HepG2 (cell line): ENCODE results near the gene IGFLR1. TPM values are rescaled to one million over a fixed set of nuclear protein-coding genes. Genes with fewer than 3 reads are reported as not detected.
A peak's percentile ranks its signal among the peaks of the same experiment; 100 is the strongest.

ENCODE experiments used
- ATAC-seq: fragments of 200-7000 bp; cut with Tn5 transposase; 3 replicates; pipeline ENCODE4 v1.9.1; 2020; ENCODE audit warnings: mild to moderate bottlenecking, moderate library complexity
- BruUV-seq: library from RNA; stranded (reverse); fragments of 400-500 nt; replicated peaks from 2 replicates; lab custom pipeline; 2021; lab: Mats Ljungman, UMichigan
- CTCF ChIA-PET: fragments of 300-600 bp; formaldehyde crosslinking; extraction: SDS; loops from one replicate; lab custom pipeline; 2021; ENCODE audit warnings: low total read pairs, inconsistent platforms, low intra/inter-chr PET ratio; lab: Yijun Ruan, JAX
- POLR2A ChIA-PET: fragments of 350-600 bp; sonication (Branson Sonifier 250); formaldehyde crosslinking; loops from one replicate; lab custom pipeline; 2020; ENCODE audit warnings: antibody characterized with exemption, inconsistent platforms; lab: Yijun Ruan, JAX
- DNase-seq: peaks from one replicate; pipeline ENCODE4 v3.0.0-alpha.2; 2015; ENCODE audit warnings: low spot score
- FAIRE-seq: peaks from 3 replicates; lab custom pipeline; 2011; peaks lifted over from hg19 to GRCh38; lab: Jason Lieb, UNC
- H2AFZ ChIP-seq: one replicate; pipeline ENCODE4 v1.6.1; 2011; ENCODE audit warnings: low read length, inconsistent platforms
- H3K27ac ChIP-seq: fragments of 300-600 bp; 3 replicates; pipeline ENCODE4 v1.8.0; 2011; ENCODE audit warnings: mixed run types, mild to moderate bottlenecking, mixed read lengths, low read length, inconsistent platforms; ENCODE audit not compliant: insufficient read depth; ENCODE audit errors: extremely low read length
- H3K27me3 ChIP-seq, 2 experiments: fragments of 200-600 bp in 1 of 2; 2 replicates in 1 of 2; 3 replicates in 1 of 2; pipeline versions ENCODE4 v1.6.0 to v1.8.0; 2011; ENCODE audit warnings: low read length in 2 of 2, mild to moderate bottlenecking in 2 of 2, moderate library complexity in 2 of 2, inconsistent platforms in 1 of 2; ENCODE audit not compliant: insufficient read depth in 2 of 2, control insufficient read depth in 1 of 2
- H3K36me3 ChIP-seq, 2 experiments: fragments of 200-600 bp in 1 of 2; replicated peaks in 1 of 2; 2 replicates in 1 of 2; 3 replicates in 1 of 2; pipeline versions ENCODE4 v1.5.1 to v1.8.0; 2011; ENCODE audit warnings: low read length in 2 of 2, inconsistent platforms in 1 of 2; ENCODE audit not compliant: insufficient read depth in 2 of 2, control insufficient read depth in 1 of 2
- H3K4me1 ChIP-seq: 2 replicates; pipeline ENCODE4 v1.5.1; 2012; ENCODE audit warnings: low read length, inconsistent platforms; ENCODE audit not compliant: insufficient read depth
- H3K4me2 ChIP-seq: 2 replicates; pipeline ENCODE4 v1.6.0; 2011; ENCODE audit warnings: low read depth, low read length, inconsistent platforms
- H3K4me3 ChIP-seq, 3 experiments: fragments of 200-600 bp in 1 of 3; sonication (generic), shearing (Covaris generic) in 1 of 3; replicated peaks in 1 of 3; 2 replicates each; pipeline ENCODE4 v1.5.1; 2011 to 2016; ENCODE audit warnings: low read length in 3 of 3, inconsistent platforms in 2 of 3, low read depth in 2 of 3, mild to moderate bottlenecking in 2 of 3, control low read depth in 1 of 3, mixed read lengths in 1 of 3; ENCODE audit not compliant: insufficient read depth in 1 of 3
- H3K79me2 ChIP-seq: one replicate; pipeline ENCODE4 v1.6.1; 2011; ENCODE audit warnings: low read length, inconsistent platforms; ENCODE audit not compliant: insufficient read depth
- H3K9ac ChIP-seq: 2 replicates; pipeline ENCODE4 v1.6.0; 2011; ENCODE audit warnings: mild to moderate bottlenecking, low read depth, low read length, inconsistent platforms; ENCODE audit not compliant: insufficient read depth
- H3K9me3 ChIP-seq: 2 replicates; pipeline ENCODE4 v1.5.1; 2012; ENCODE audit warnings: mild to moderate bottlenecking, low read length
- H4K20me1 ChIP-seq: 2 replicates; pipeline ENCODE4 v1.6.0; 2011; ENCODE audit warnings: inconsistent platforms, mild to moderate bottlenecking, low read length, moderate library complexity; ENCODE audit not compliant: insufficient read depth
- AGO2 ChIP-seq: fragments of 200-400 bp; formaldehyde crosslinking; optimal IDR thresholded peaks from 2 replicates; pipeline ENCODE3; 2017; ENCODE audit warnings: mild to moderate bottlenecking, low read depth, low read length, moderate library complexity
- CREB1 ChIP-seq, 2 experiments: fragments of 450-650 bp in 1 of 2; IDR thresholded peaks; 2 replicates each; pipeline ENCODE4 v1.6.1; 2016 to 2017; ENCODE audit warnings: control low read depth in 1 of 2, mild to moderate bottlenecking in 1 of 2, missing compliant biosample characterization in 1 of 2, missing genetic modification characterization in 1 of 2
- HNRNPUL1 ChIP-seq: fragments of 200-400 bp; formaldehyde crosslinking; IDR thresholded peaks from 2 replicates; pipeline ENCODE4 v1.6.1; 2017; ENCODE audit warnings: low read depth, mild to moderate bottlenecking, low read length, moderate library complexity
- HOXA7 ChIP-seq: sonication (generic); formaldehyde crosslinking; IDR thresholded peaks from 2 replicates; pipeline ENCODE4 v1.8.1; 2022; ENCODE audit warnings: mild to moderate bottlenecking, missing genetic modification reagents, moderate library complexity
- RBFOX2 ChIP-seq: fragments of 200-400 bp; formaldehyde crosslinking; IDR thresholded peaks from 2 replicates; pipeline ENCODE4 v1.6.1; 2017; ENCODE audit warnings: low read depth, mild to moderate bottlenecking, low read length
- RFX5 ChIP-seq: IDR thresholded peaks from 2 replicates; pipeline ENCODE4 v1.6.1; 2011; ENCODE audit warnings: low read depth, low read length, improper control_type of control experiment
- XRCC5 ChIP-seq: fragments of 200-400 bp; formaldehyde crosslinking; optimal IDR thresholded peaks from 2 replicates; pipeline ENCODE3; 2017; ENCODE audit warnings: mild to moderate bottlenecking, low read length
- WGBS: methylation state at CpG from one replicate; pipeline ENCODE4 v1.1.6; 2017; ENCODE audit warnings: low lambda C conversion rate; 5-methylcytosine and 5-hydroxymethylcytosine counted together
- in situ Hi-C: cut with HindIII; loops from 2 replicates; pipeline ENCODE4 v1.10.0; 2017; ENCODE audit warnings: low pct_unique_long_range_greater_than_20kb; ENCODE audit not compliant: extremely low pct_ligation_motif_present
- intact Hi-C: fragments of 100-400 bp; cut with micrococcal nuclease; formaldehyde crosslinking; loops from one replicate; pipeline ENCODE4 v1.10.0; 2022; ENCODE audit not compliant: unreplicated experiment
- polyA plus RNA-seq, 8 experiments: library from polyadenylated mRNA; depleted of rRNA in 3 of 8; stranded (reverse) in 7 of 8; unstranded in 1 of 8; fragments of >200 nt; fragmentation: Illumina TruSeq in 4 of 8; extraction: Trizol in 4 of 8; gene quantifications; 2 replicates each; pipeline versions ENCODE4 v1.2.1 to v1.2.3, GENCODE V29; 2011 to 2016; ENCODE audit warnings: low read depth in 4 of 8, missing spikeins in 1 of 8, mixed read lengths in 1 of 8; ENCODE audit not compliant: insufficient read depth in 1 of 8
- total RNA-seq, 5 experiments: library from RNA; depleted of rRNA; stranded (reverse); fragments of >200 nt; fragmentation: Illumina TruSeq; extraction: Trizol; gene quantifications; 2 replicates each; pipeline ENCODE4 v1.2.3, GENCODE V29; 2016; ENCODE audit warnings: low read depth in 1 of 5
- TF ChIP-seq, protein P1 (sequence below): sonication (generic); formaldehyde crosslinking; conservative IDR thresholded peaks from 2 replicates; pipeline ENCODE4 v1.8.0; 2022; ENCODE audit warnings: missing genetic modification reagents
- TF ChIP-seq, protein P2 (sequence below): sonication (generic); formaldehyde crosslinking; IDR thresholded peaks from 2 replicates; pipeline ENCODE4 v1.8.1; 2023; ENCODE audit warnings: mild to moderate bottlenecking, missing genetic modification reagents, borderline replicate concordance
- TF ChIP-seq, protein P3 (sequence below): IDR thresholded peaks from 2 replicates; pipeline ENCODE4 v1.6.1; 2018; ENCODE audit warnings: missing genetic modification reagents, mild to moderate bottlenecking, missing compliant biosample characterization

The IGFLR1 gene
- total and polyA plus RNA-seq, 2 of the 13 experiments (the other 11 are each of a cell fraction or from before 2014, with no cell fraction given): 5.4 to 8.9 TPM

DNA sequence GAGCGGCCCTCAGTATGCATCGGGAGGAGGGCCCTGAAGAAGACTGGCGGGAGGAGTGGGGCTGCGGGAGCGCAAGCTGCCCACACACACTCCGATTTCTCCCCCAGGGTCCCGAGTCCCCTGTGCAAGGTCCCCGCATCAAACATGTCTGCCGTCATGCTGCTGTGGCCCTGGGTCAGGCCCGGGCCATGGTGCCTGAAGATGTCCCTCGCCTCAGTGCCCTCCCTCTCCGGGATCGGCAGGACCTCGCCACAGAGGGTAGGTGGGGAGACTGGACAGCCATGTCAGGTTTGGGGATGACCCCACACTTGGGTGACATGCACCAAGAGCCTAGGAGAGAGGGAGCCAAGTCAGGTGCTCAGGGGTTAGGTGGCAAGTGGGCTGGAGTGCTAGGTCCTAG is 19.8 kb downstream of the IGFLR1 start:
- peaks cover 8% of the 10 kb centered on the region for H4K20me1 ChIP-seq
- peaks cover 43 to 67% of the 10 kb centered on the region in 2 experiments for H3K36me3 ChIP-seq
- peaks cover 21% of the 10 kb centered on the region for H3K79me2 ChIP-seq
- no peak overlapping the region for H3K27ac ChIP-seq
- in situ Hi-C loops (no loop called here), intact Hi-C loops (no loop called here)
- DNase-seq (no peak), ATAC-seq (no peak), FAIRE-seq (no peak)
- WGBS: over 99% methylated on average over 14 of the region's 14 CpGs
- H2AFZ ChIP-seq: no peak overlapping the region
- TF ChIP-seq, protein P1, sequence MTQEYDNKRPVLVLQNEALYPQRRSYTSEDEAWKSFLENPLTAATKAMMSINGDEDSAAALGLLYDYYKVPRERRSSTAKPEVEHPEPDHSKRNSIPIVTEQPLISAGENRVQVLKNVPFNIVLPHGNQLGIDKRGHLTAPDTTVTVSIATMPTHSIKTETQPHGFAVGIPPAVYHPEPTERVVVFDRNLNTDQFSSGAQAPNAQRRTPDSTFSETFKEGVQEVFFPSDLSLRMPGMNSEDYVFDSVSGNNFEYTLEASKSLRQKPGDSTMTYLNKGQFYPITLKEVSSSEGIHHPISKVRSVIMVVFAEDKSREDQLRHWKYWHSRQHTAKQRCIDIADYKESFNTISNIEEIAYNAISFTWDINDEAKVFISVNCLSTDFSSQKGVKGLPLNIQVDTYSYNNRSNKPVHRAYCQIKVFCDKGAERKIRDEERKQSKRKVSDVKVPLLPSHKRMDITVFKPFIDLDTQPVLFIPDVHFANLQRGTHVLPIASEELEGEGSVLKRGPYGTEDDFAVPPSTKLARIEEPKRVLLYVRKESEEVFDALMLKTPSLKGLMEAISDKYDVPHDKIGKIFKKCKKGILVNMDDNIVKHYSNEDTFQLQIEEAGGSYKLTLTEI (CRISPR knock-in tag): no peak
- peak; percentile 47 for TF ChIP-seq AGO2
- peak; percentile 41 for TF ChIP-seq RBFOX2
- TF ChIP-seq XRCC5: no peak
- TF ChIP-seq RFX5: no peak
- TF ChIP-seq HOXA7: no peak
- TF ChIP-seq, protein P2, sequence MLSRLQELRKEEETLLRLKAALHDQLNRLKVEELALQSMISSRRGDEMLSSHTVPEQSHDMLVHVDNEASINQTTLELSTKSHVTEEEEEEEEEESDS (CRISPR knock-in tag): no peak
- no peak for TF ChIP-seq CREB1 (IDR thresholded peaks at IDR 0.05)
- no peak for TF ChIP-seq CREB1 (CRISPR knock-in tag; IDR thresholded peaks at IDR 0.05)
- no peak for TF ChIP-seq HNRNPUL1
- TF ChIP-seq, protein P3, sequence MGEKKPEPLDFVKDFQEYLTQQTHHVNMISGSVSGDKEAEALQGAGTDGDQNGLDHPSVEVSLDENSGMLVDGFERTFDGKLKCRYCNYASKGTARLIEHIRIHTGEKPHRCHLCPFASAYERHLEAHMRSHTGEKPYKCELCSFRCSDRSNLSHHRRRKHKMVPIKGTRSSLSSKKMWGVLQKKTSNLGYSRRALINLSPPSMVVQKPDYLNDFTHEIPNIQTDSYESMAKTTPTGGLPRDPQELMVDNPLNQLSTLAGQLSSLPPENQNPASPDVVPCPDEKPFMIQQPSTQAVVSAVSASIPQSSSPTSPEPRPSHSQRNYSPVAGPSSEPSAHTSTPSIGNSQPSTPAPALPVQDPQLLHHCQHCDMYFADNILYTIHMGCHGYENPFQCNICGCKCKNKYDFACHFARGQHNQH (CRISPR knock-in tag): no peak
- H3K27me3 ChIP-seq: no peaks in the 10 kb centered on the region
- CTCF ChIA-PET: no interaction called here
- H3K4me1 ChIP-seq: peaks cover 10% of the 10 kb centered on the region
- no peak overlapping the region for H3K4me3 ChIP-seq
- POLR2A ChIA-PET: interaction anchor here (4.6 kb wide), 1 partner anchor 17 kb away, joined by 69 read pairs; no protein-coding TSS in a partner anchor
- H3K4me2 ChIP-seq: no peak overlapping the region
- BruUV-seq: no TSS peak
- H3K9me3 ChIP-seq: no peaks in the 10 kb centered on the region
- H3K9ac ChIP-seq: no peak overlapping the region
